ENCODE data around the gene ANKLE1.

The ANKLE1 gene

DNA sequence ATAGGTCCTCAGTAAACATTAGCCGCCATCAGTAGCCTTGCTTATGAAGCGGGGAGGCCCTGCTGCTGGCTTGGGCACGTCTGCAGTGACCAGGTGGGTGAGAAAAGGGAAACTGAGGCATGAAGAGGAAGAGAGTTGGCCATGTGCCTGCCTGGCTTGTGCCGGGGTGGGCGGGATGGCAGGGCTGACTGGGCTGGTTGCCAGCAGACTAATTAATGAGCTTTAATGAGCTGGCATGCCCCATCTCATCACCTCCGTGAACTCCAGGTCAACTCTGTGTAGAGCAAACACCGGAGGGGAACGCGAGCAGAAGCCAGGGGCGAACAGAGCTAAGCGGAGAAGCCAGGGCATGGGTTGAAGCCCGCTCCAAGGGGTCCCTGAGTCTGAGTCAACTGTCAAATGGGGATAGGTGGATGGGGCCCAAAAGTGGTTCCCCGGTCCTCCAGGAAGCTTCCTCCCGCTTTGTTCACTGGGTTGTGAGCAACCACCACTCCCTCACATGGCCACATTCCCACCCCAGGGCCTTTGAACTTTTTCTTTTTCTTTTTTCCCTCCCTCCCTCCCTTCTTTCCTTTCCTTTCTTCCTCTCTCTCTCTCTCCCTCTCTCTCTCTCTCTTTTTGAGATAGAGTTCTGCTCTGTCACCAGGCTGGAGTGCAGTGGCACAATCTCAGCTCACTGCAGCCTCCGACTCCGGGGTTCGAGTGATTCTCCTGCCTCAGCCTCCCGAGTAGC lies 44.7 kb upstream of the ANKLE1 start:
- TF ChIP-seq, protein P1, sequence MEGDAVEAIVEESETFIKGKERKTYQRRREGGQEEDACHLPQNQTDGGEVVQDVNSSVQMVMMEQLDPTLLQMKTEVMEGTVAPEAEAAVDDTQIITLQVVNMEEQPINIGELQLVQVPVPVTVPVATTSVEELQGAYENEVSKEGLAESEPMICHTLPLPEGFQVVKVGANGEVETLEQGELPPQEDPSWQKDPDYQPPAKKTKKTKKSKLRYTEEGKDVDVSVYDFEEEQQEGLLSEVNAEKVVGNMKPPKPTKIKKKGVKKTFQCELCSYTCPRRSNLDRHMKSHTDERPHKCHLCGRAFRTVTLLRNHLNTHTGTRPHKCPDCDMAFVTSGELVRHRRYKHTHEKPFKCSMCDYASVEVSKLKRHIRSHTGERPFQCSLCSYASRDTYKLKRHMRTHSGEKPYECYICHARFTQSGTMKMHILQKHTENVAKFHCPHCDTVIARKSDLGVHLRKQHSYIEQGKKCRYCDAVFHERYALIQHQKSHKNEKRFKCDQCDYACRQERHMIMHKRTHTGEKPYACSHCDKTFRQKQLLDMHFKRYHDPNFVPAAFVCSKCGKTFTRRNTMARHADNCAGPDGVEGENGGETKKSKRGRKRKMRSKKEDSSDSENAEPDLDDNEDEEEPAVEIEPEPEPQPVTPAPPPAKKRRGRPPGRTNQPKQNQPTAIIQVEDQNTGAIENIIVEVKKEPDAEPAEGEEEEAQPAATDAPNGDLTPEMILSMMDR (IDR thresholded peaks at IDR 0.05; ENCODE audit: low read depth, low read length): no peak
- H3K4me1 ChIP-seq: peaks cover 10% of the 10 kb centered on the region
- H3K36me3 ChIP-seq: peaks cover 58% of the 10 kb centered on the region
- H3K27me3 ChIP-seq: no peaks in the 10 kb centered on the region
- no peaks in the 10 kb centered on the region for H3K9me3 ChIP-seq
- H3K4me3 ChIP-seq (ENCODE audit: low read depth, low read length): no peak overlapping the region
- DNase-seq: no peak

DNA sequence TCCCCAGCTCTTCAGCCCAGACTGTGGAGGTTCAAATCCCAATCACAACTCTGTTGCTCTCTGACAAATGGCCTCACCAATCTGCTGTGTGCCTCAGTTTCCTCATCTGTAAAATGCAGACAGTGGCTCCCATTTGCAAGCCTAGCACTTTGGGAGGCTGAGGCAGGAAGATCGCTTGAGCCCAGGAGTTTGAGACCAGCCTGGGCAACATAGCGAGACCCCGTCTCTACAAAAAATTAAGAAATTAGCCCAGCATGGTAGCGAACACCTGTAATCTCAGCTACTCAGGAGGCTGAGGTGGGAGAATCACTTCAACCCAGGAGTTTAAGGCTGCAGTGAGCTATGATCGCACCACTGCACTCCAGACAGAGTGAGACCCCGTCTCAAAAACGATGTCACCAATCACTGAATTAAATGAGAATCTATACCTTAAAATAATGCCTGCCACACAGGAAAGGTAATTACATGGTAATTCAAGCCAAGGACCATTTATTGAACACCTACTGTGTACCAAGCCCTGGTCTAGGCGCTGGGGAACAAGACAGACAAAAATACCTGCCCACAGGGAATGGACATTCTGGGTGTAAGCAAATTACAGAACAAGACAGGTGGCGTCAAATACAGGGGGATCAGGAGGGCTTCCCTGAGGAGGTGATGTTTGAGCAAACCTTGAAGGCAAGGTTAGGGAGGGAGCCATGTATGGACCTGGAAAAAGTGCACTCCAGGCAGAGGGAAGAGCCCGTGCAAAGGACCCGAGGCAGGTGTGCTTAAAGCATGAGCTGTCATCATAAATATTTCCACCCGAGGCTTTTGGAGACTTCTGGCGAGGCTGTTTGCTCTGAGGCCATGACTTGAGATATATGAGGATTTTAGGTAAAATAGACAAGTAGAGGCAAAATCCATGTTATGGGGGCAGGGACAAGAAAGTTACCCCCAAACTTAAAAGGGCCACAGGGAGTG lies 43.7 kb upstream of the ANKLE1 start:
- DNase-seq: no peak
- H3K27me3 ChIP-seq: no peaks in the 10 kb centered on the region
- no peak overlapping the region for H3K4me3 ChIP-seq (ENCODE audit: low read depth, low read length)
- H3K9me3 ChIP-seq: no peaks in the 10 kb centered on the region
- H3K36me3 ChIP-seq: peaks cover 48% of the 10 kb centered on the region
- TF ChIP-seq, protein P1 (IDR thresholded peaks at IDR 0.05; ENCODE audit: low read depth, low read length): no peak
- peaks cover 10% of the 10 kb centered on the region for H3K4me1 ChIP-seq

DNA sequence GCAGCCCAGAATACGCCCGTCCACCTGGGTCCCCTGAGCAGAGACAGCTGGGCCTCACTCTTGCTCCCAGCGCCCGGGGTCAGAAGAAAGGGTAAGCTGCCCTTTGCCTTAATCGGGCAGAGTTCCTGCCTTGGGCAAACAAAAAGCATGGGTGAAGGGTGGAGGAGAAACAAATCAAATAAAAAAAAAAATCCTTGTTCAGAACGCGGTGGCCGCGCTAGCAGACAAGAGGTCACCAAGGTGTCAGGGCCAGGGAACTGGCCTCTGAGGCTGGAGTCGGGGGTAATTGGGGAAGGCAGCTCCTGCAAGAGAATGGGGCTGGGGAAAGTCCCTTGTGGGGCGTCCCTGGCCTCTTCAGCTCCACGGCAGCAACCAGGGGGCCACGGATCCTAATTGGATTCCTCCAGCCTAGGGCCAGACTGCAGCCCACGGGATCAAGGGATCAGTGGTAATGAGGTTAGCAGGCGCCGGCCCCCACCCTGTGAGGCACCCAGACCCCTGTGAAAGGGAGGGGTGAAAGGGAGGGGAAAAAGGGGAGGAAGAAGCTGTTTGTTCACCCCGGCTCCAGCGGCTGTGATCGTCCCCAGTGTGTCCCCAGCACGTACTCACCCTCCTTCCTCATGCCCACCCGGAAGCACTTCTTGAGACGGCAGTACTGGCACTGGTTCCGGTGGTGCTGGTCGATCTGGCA lies 41.5 kb upstream of the ANKLE1 start:
- H3K9me3 ChIP-seq: no peaks in the 10 kb centered on the region
- no peak for DNase-seq
- H3K36me3 ChIP-seq: peaks cover 31% of the 10 kb centered on the region
- H3K27me3 ChIP-seq: no peaks in the 10 kb centered on the region
- TF ChIP-seq, protein P1 (IDR thresholded peaks at IDR 0.05; ENCODE audit: low read depth, low read length): no peak
- no peak overlapping the region for H3K4me3 ChIP-seq (ENCODE audit: low read depth, low read length)
- peaks cover 6% of the 10 kb centered on the region; the same call in 1 of the 2 replicates for H3K4me1 ChIP-seq

DNA sequence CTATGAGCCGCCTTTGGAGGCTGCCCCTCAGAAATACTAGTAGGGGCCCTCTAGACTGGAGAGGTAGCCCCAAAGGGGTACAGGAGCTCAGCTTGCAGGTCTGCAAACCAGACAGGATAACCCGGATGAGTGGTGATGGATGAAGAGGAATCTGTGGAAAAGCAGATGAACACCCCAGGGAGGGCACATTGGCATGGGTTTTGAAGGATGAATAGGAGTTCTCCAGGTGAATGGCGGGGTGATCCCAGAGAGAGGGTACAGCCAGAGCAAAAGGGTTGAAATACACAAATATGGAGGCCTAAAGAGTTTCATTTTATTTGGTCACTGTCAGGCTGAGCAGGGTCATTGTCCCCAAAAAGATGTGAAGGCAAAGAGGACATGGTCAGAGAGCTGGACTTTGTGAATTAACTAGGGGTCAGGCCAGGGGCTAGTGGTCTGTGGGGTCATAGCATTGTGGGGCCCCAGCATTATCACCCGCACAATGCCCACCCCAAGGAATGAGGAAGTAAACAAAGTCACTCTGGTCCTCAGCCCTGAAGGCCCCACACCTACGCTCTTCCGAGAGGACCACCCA lies 40.8 kb upstream of the ANKLE1 start:
- H3K27me3 ChIP-seq: no peaks in the 10 kb centered on the region
- H3K9me3 ChIP-seq: no peaks in the 10 kb centered on the region
- no peak for DNase-seq
- H3K4me1 ChIP-seq: peaks cover 6% of the 10 kb centered on the region; the same call in 1 of the 2 replicates
- H3K4me3 ChIP-seq (ENCODE audit: low read depth, low read length): no peak overlapping the region
- H3K36me3 ChIP-seq: peaks cover 30% of the 10 kb centered on the region
- TF ChIP-seq, protein P1 (IDR thresholded peaks at IDR 0.05; ENCODE audit: low read depth, low read length): no peak

DNA sequence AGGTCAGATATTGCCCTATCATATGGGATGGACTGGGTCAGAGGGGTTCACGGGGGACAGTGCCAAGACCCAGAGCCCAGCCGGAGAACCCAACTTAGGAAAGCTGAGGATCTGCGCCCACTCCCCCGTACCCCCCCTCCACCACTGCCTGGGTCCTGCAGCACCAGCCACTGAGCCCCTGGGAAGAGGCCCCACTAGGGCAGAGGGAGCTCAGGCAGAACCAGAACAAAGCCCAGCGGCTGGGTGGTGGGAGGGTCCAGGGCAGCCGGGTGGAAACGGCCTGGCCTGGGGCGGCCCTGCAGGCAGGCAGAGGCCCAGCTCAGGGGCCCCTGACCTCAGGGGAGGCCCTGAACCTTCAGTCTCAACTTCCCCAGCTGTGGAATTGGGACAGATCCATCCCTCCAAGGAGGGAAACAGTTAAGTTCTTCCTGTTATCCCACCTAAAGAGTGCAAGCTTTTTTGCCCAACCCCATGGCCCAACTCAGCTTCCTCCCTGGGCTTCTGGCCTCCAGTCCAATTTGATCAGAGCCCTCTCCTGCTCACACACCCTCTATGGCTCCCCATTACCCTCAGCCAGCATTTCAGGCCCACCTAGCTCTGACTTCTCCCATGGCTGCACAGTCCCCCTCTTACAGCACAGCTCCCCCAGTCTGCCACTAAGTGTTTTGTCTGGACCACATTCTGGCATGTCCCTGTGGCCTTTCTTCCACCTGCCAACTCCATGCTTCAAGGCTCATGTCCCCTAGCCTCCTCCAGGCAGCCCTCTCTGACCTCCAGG lies 39.1 kb upstream of the ANKLE1 start:
- Histone ChIP-seq H3K27me3 (no peaks in the 10 kb centered on the region), H3K9me3 (no peaks in the 10 kb centered on the region), H3K36me3 (peaks cover 26% of the 10 kb centered on the region), H3K4me1 (peaks cover 11% of the 10 kb centered on the region), H3K4me3 (ENCODE audit: low read depth, low read length) (peak overlapping the region; percentile 90; the same call in 1 of the 2 replicates)
- no peak for DNase-seq
- TF ChIP-seq, protein P1 (IDR thresholded peaks at IDR 0.05; ENCODE audit: low read depth, low read length): peak; percentile 7; the same call in 1 of the 2 replicates

All from BE2C (cell line).